ENCODE data around the gene FHIT.

FHIT gene

GRCh38 chr3:60079076-60079475 is 1172.2 kb downstream of the FHIT start:
- DNase-seq (ENCODE audit: low spot score), result peak; percentile 9
- no peak for TF ChIP-seq CTCF (IDR thresholded peaks at IDR 0.05; ENCODE audit: borderline replicate concordance, control extremely low read depth, extremely low read depth, insufficient read depth, missing control alignments)
- in situ Hi-C loops (cut with MboI; ENCODE audit: low sequenced_read_pairs, unreplicated experiment), result no loop called here

GRCh38 chr3:60076331-60076730 is 1174.9 kb downstream of the FHIT start:
- no peak for DNase-seq (ENCODE audit: low spot score)
- in situ Hi-C loops (cut with MboI; ENCODE audit: low sequenced_read_pairs, unreplicated experiment), result no loop called here
- TF ChIP-seq CTCF (IDR thresholded peaks at IDR 0.05; ENCODE audit: borderline replicate concordance, control extremely low read depth, extremely low read depth, insufficient read depth, missing control alignments), result no peak

GRCh38 chr3:60073942-60074341 is 1177.3 kb downstream of the FHIT start:
- in situ Hi-C loops (cut with MboI; ENCODE audit: low sequenced_read_pairs, unreplicated experiment), result no loop called here
- DNase-seq (ENCODE audit: low spot score), result no peak
- no peak for TF ChIP-seq CTCF (IDR thresholded peaks at IDR 0.05; ENCODE audit: borderline replicate concordance, control extremely low read depth, extremely low read depth, insufficient read depth, missing control alignments)

GRCh38 chr3:60073228-60073627 is 1178.0 kb downstream of the FHIT start:
- in situ Hi-C loops (cut with MboI; ENCODE audit: low sequenced_read_pairs, unreplicated experiment), result no loop called here
- no peak for TF ChIP-seq CTCF (IDR thresholded peaks at IDR 0.05; ENCODE audit: borderline replicate concordance, control extremely low read depth, extremely low read depth, insufficient read depth, missing control alignments)
- DNase-seq (ENCODE audit: low spot score), result no peak

- no peak for DNase-seq (ENCODE audit: low spot score)
- in situ Hi-C loops (cut with MboI; ENCODE audit: low sequenced_read_pairs, unreplicated experiment), result no loop called here
- TF ChIP-seq CTCF (IDR thresholded peaks at IDR 0.05; ENCODE audit: borderline replicate concordance, control extremely low read depth, extremely low read depth, insufficient read depth, missing control alignments), result no peak
These were observed 1180.9 kb downstream of the FHIT start for GRCh38 chr3:60070366-60070765.

GRCh38 chr3:60065227-60065868 is 1185.9 kb downstream of the FHIT start:
- DNase-seq (ENCODE audit: low spot score), result no peak
- in situ Hi-C loops (cut with MboI; ENCODE audit: low sequenced_read_pairs, unreplicated experiment), result no loop called here
- TF ChIP-seq CTCF (IDR thresholded peaks at IDR 0.05; ENCODE audit: borderline replicate concordance, control extremely low read depth, extremely low read depth, insufficient read depth, missing control alignments), result no peak
